ENCODE data around the gene ZNF594. TPM values are rescaled to one million over a fixed set of nuclear protein-coding genes. Genes with fewer than 3 reads are reported as not detected.
"Not testable (repeated sequence)": the region's sequence is repeated elsewhere in the genome, so short reads cannot be mapped to it uniquely, and the experiment has no call there.

Gene ZNF594
- total RNA-seq, 1 donor from 2014 or later, result 26.9 TPM

DNA sequence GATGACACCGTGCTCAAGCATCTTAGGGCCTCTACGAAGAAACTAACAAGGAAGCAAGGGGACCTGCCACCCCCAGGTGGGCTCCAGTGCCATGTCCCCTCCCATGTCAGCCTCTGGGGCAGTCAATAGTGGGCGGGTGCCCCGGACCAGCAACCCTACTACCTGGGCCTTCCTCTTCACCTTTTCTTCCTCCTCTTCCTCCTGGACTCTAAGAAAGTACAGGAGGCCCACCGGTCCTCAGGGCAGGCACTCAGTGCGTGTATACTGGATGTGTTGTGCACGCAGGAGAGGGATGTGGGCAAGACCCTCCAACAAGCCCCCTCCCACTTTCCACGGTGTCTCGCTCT, 53.5 kb downstream of the ZNF594 start:
- DNase-seq (ENCODE audit: low spot score in 2 of 2); FAIRE-seq: not testable (repeated sequence)

DNA sequence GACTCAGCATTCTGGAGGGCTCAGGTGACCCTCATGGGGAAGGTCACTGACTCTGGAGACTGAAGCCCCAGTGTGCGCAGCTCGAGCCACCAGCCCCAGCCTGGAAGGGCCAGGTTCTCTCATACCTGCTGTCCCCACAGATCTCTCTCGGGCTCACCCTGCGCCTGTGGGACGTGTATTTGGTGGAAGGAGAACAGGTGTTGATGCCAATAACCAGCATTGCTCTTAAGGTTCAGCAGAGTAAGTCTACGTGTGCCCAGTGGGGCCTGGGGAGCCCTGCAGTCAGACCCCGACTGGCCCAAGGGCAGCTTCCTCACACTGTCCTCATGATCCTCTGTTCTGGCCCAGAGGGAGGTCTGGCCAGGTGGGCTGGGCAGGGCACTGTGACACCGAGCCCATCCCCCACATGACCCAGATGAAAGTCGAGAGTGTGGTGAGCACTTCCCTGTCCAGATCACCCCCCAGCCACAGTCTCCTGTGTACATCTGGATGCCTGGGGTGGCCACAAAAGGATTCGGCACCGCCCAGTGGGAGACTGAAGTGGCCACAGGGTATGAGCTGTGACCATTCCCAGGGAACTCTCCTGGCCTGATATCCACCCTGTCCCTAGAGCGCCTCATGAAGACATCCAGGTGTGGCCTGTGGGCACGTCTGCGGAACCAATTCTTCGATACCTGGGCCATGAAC, 54.0 kb downstream of the ZNF594 start:
- FAIRE-seq; DNase-seq (ENCODE audit: low spot score in 2 of 2): not testable (repeated sequence)

DNA sequence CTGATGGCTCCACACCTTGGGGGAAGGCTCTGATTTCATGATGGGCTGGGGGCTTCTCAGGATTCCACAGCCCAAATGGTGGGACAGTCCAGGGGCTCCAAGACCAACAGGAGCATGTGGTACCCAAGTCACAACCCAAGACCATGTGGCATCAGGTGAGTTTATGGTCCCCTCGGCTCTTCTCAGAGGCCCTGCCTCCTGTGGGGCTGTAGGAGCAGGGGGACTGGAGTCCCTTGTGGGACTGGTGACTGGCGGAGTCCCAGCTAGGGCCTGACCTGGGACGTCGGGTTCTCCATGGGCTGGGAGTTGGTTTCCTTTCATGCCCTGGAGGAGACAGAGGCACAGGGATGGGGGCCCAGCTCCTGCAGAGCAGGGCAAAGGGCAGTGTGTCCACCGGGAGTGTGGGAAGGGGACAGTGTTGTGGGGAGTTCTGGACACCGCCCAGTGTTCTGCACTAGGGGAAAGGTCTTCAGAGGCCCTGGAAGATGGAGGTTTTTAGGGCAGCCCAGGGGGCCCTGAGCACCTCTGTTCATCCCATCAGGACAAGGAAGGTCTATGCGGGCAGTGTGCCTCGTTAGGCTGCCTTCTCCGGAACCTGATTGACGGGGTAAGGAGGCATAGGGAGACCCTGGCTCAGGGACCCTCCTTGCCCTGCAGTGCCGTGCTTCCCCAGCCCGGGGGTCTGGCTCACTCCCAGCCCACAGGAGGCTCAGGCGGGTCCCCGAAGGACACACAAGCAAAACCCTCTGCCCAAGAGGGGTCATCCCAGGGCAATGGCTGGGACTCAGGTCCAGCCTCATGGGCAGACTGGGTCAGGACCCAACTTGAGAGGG, 54.9 kb downstream of the ZNF594 start:
- DNase-seq (ENCODE audit: low spot score in 2 of 2); FAIRE-seq: not testable (repeated sequence)

DNA sequence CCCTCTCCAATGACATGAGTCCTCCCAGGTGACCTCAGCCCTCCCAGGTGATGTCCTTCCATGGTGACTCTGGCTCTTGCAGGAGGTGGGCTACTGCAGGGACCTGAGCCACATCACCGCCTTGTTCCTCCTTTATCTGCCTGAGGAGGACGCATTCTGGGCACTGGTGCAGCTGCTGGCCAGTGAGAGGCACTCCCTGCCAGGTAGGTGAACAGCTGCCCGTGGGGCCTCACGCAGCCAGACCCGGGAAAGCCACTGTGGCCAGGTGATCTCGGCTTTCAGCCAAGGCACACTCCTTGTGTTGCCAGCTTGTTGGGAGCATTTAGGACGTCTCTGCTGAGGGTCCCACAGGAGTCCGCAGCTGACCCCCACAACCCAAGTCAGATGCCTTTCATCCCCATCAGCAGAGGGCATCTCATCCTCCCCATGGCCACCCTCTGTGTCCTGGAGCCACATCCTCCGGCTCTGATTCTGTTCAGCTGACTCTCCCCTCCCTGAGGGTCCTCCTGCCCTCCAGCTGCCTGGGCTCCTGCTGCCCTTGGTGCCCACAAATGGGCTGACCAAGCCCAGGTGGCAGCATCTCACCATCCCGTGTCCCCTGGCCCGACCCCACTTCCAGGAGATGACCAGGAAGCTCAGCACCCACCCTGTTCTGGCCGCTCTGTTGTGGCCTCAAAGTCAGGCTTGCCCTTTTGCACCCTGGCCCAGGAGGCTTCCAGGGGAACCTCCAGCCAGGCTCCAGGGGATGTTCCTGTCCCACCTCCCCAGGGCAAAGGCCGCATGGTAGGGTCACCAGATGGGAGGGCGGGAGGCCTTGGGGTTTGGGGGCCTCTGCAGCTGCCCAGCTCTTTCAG, 55.7 kb downstream of the ZNF594 start:
- FAIRE-seq, result no peak
- DNase-seq (ENCODE audit: low spot score in 2 of 2), result no peak

DNA sequence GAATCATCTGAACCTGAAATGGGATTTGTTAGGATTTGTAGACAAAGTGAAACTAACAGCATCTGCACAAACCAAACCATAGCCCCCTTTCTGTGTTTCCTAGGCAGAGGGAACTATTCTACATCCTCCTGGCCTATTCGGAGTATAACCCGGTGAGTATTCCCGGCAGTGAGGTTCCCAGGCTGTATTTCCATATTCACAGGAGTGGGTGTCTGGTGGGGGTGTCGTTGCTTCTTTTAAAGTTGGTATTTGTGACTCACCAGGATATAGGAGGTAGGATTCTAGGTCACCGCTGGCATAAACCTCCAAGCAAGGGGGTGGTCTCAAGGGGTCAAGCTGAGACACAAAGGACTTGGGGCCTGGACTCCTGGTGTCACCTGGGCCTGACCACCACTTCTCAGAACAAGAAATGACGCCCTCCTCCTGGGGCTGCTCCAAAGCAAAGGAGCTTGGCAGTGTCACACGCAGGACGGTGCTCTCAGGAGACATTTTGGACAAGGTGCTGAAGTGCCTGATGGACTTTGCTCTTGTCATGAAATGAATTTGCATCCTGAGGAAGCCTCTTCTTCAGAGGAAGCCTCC, 56.4 kb downstream of the ZNF594 start:
- not testable (repeated sequence) for FAIRE-seq; DNase-seq (ENCODE audit: low spot score in 2 of 2)

GRCh38 chr17:5134571-5134970, 57.1 kb downstream of the ZNF594 start:
- not testable (repeated sequence) for FAIRE-seq; DNase-seq (ENCODE audit: low spot score in 2 of 2)

- FAIRE-seq; DNase-seq (ENCODE audit: low spot score in 2 of 2): not testable (repeated sequence)
Observed at GRCh38 chr17:5133961-5134360, 57.7 kb downstream of the ZNF594 start.

- FAIRE-seq (no peak), DNase-seq (ENCODE audit: low spot score in 2 of 2) (no peak)
Observed at GRCh38 chr17:5133311-5133710, 58.4 kb downstream of the ZNF594 start.

GRCh38 chr17:5132503-5133225, 59.0 kb downstream of the ZNF594 start:
- DNase-seq (ENCODE audit: low spot score in 2 of 2); FAIRE-seq: not testable (repeated sequence)

DNA sequence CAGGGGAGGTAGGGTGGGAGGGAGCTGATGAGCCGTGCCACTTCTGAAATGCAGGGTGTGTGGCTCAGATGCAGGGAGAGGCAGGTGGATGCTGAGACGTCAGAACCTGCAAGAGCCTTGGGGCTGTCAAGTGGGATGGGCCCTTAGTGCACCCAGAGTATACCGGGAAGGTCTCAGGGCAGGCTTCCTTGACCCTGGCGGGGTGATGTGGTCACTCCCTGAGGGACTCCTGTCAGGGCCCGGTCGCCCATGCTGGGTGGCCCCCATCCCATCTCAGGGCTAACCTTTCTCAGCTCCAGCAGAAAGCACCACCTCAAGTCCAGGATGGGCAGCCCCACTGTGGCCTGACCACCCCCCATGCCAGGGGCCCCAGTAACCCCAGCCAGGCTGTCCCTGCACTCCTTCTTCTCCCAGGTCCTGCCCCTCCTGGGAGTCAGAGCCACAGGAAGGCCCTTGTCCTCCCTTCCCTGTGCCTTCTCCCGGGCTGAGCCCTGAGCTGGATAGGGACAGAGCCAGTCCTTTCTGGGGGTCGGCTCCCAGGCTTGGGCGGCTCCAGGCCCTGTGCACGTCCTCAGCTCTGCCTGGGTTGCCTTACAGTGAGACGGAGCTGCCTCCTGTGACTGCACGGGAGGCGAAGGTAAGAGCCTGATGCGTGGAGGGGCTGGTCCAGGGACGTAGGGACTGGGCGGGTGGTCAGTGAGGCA, 59.7 kb downstream of the ZNF594 start:
- not testable (repeated sequence) for FAIRE-seq; DNase-seq (ENCODE audit: low spot score in 2 of 2)

GRCh38 chr17:5131146-5131715, 60.4 kb downstream of the ZNF594 start:
- FAIRE-seq, result no peak
- DNase-seq (ENCODE audit: low spot score in 2 of 2), result no peak

- not testable (repeated sequence) for DNase-seq (ENCODE audit: low spot score in 2 of 2); FAIRE-seq
Observed at GRCh38 chr17:5130687-5131086, 61.0 kb downstream of the ZNF594 start.

DNA sequence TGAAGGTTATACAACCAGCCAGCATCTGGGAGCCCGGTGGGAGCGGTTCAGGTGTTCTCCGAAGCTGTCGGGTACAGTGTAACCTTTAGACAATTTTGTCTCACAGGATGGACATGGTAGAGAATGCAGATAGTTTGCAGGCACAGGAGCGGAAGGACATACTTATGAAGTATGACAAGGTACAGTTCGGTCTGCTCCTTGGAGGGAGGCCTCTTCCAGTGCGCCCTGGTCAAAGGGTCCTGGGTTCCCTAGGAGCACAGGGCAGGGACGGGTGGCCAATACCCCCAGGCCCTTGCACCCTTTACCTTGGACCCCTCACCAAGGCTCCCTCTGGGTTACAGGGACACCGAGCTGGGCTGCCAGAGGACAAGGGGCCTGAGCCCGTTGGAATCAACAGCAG, 61.4 kb downstream of the ZNF594 start:
- not testable (repeated sequence) for DNase-seq (ENCODE audit: low spot score in 2 of 2)

DNA sequence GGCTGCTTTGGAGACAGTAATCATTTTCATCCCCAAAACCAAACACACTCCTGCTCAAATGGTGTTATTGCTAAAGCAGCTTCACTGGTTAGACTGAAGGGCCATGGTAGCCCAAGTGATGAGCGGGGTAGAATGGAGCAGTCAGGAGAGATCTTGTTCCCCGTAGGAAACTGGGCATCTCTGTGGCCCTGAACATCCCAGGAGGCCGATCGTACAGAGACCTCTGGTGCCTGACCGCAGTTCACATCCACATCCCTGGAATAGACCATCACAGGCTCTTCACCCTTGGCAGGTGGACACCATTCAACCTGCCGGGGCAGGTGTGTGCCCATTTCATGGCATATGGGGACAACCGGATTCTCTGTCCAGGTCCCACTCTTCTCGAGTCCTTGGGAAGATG, 61.9 kb downstream of the ZNF594 start:
- not testable (repeated sequence) for FAIRE-seq; DNase-seq (ENCODE audit: low spot score in 2 of 2)

More for the DNA sequence above, 61.4 kb downstream of the ZNF594 start:
- FAIRE-seq, result not testable (repeated sequence)

Measured in frontal cortex (tissue), 4 donors.